WTC11 (cell line): Measurements from ENCODE around the gene ZBTB20. TPM values are rescaled to one million over a fixed set of nuclear protein-coding genes. Genes with fewer than 3 reads are reported as not detected.

Experiments used
- ATAC-seq: fragments of 200-7000 bp; cut with Tn5 transposase; 2 replicates; pipeline ENCODE4 v1.10.0; 2021; ENCODE audit warnings: mild to moderate bottlenecking, moderate library complexity
- CTCF ChIA-PET: fragments of 300-600 bp; sonication (Branson Sonifier 250); formaldehyde crosslinking; loops from one replicate; lab custom pipeline; 2021; ENCODE audit warnings: antibody characterized with exemption; lab: Charles Lee
- POLR2A ChIA-PET: fragments of 350-600 bp; sonication (Branson Sonifier 250); formaldehyde crosslinking; loops from one replicate; lab custom pipeline; 2021; ENCODE audit warnings: antibody characterized with exemption; lab: Charles Lee
- DNase-seq: peaks from one replicate; pipeline ENCODE4 v3.0.0; 2021; ENCODE audit warnings: low spot score
- H3K27ac Mint-ChIP-seq: 2 replicates; pipeline ENCODE4 v1.8.0; 2021; ENCODE audit warnings: mixed read lengths
- H3K27me3 Mint-ChIP-seq: 2 replicates; pipeline ENCODE4 v1.8.0; 2021; ENCODE audit warnings: low read depth, mild to moderate bottlenecking, moderate library complexity, mixed read lengths
- H3K36me3 Mint-ChIP-seq: 2 replicates; pipeline ENCODE4 v1.8.0; 2021; ENCODE audit warnings: mixed read lengths
- H3K4me1 Mint-ChIP-seq: 2 replicates; pipeline ENCODE4 v1.8.0; 2022; ENCODE audit warnings: mixed read lengths
- H3K4me3 Mint-ChIP-seq: 2 replicates; pipeline ENCODE4 v1.8.0; 2021; ENCODE audit warnings: mild to moderate bottlenecking, moderate library complexity, mixed read lengths
- H3K9me3 Mint-ChIP-seq: 2 replicates; pipeline ENCODE4 v1.8.0; 2021; ENCODE audit warnings: mixed read lengths
- AR ChIP-seq: fragments of 250-450 bp; sonication (Bioruptor Pico); IDR thresholded peaks from 2 replicates; pipeline ENCODE4 v1.9.0; 2021; ENCODE audit warnings: mild to moderate bottlenecking
- ELF4 ChIP-seq: sonication (generic); formaldehyde crosslinking; IDR thresholded peaks from 2 replicates; pipeline ENCODE4 v1.8.1; 2022; ENCODE audit warnings: low read depth, mild to moderate bottlenecking, moderate library complexity, missing genetic modification reagents
- FOXP1 ChIP-seq: sonication (generic); formaldehyde crosslinking; IDR thresholded peaks from 2 replicates; pipeline ENCODE4 v1.8.0; 2022; ENCODE audit warnings: missing genetic modification reagents, mild to moderate bottlenecking, moderate library complexity, borderline replicate concordance
- MYBL2 ChIP-seq: sonication (generic); formaldehyde crosslinking; IDR thresholded peaks from 2 replicates; pipeline ENCODE4 v1.8.1; 2023; ENCODE audit warnings: mild to moderate bottlenecking, moderate library complexity, missing genetic modification reagents
- NFYB ChIP-seq: sonication (generic); formaldehyde crosslinking; conservative IDR thresholded peaks from 2 replicates; pipeline ENCODE4 v1.8.0; 2022; ENCODE audit warnings: low read depth, missing genetic modification reagents
- TEAD1 ChIP-seq: sonication (generic); formaldehyde crosslinking; IDR thresholded peaks from 2 replicates; pipeline ENCODE4 v1.8.0; 2022; ENCODE audit warnings: mild to moderate bottlenecking, missing genetic modification reagents
- ZNF121 ChIP-seq: sonication (generic); formaldehyde crosslinking; IDR thresholded peaks from 2 replicates; pipeline ENCODE4 v1.8.0; 2023; ENCODE audit warnings: missing genetic modification reagents
- ZNF263 ChIP-seq: sonication (generic); formaldehyde crosslinking; IDR thresholded peaks from 2 replicates; pipeline ENCODE4 v1.8.1; 2022; ENCODE audit warnings: low read depth, mild to moderate bottlenecking, moderate library complexity, missing genetic modification reagents
- ZNF423 ChIP-seq: fragments of 250-450 bp; sonication (Bioruptor Pico); IDR thresholded peaks from 2 replicates; pipeline ENCODE4 v2.1.2; 2022; ENCODE audit warnings: mild to moderate bottlenecking, moderate library complexity
- total RNA-seq: library from RNA; stranded (reverse); gene quantifications from 3 replicates; pipeline ENCODE4 v1.2.3, GENCODE V29; 2021
- TF ChIP-seq, protein P1 (sequence below): sonication (generic); formaldehyde crosslinking; IDR thresholded peaks from 2 replicates; pipeline ENCODE4 v1.8.1; 2023; ENCODE audit warnings: mild to moderate bottlenecking, missing genetic modification reagents, moderate library complexity
- TF ChIP-seq, protein P2 (sequence below): sonication (generic); formaldehyde crosslinking; IDR thresholded peaks from 2 replicates; pipeline ENCODE4 v1.8.1; 2022; ENCODE audit warnings: mild to moderate bottlenecking, missing genetic modification reagents, moderate library complexity, borderline replicate concordance
- TF ChIP-seq, protein P3 (sequence below): sonication (generic); formaldehyde crosslinking; IDR thresholded peaks from 2 replicates; pipeline ENCODE4 v1.8.0; 2022; ENCODE audit warnings: missing genetic modification reagents
- TF ChIP-seq, protein P4 (sequence below): sonication (generic); formaldehyde crosslinking; IDR thresholded peaks from 2 replicates; pipeline ENCODE4 v1.8.0; 2022; ENCODE audit warnings: mild to moderate bottlenecking, missing genetic modification reagents

The ZBTB20 gene
- total RNA-seq, 1 experiment from 2014 or later = 1.5 TPM

DNA sequence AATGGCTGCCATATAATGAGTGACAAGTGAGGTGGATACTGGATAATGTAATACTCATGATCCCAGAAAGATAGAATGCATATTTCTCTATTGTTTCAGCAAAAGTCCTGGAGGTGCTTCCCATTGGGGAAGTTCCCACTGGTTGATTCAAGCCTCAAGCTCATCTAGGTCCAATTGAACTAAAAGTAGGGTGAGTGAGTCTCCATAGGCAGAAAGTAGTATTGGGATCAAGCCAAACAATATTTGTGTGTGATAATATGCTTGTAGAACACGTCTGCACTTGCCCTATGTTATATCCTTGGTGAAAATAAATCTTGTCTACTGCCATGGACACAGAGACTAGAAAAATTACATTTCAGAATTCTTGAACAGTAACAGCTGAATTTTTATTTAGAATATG is 14.8 kb upstream of the ZBTB20 start:
- Mint-ChIP-seq H3K36me3 (peaks cover 21% of the 10 kb centered on the region), H3K9me3 (peaks cover 23% of the 10 kb centered on the region), H3K4me1 (peaks cover 10% of the 10 kb centered on the region), H3K27me3 (no peaks in the 10 kb centered on the region), H3K27ac (no peak overlapping the region), H3K4me3 (no peak overlapping the region)
- DNase-seq (no peak), ATAC-seq (no peak)
- TF ChIP-seq, protein P1, sequence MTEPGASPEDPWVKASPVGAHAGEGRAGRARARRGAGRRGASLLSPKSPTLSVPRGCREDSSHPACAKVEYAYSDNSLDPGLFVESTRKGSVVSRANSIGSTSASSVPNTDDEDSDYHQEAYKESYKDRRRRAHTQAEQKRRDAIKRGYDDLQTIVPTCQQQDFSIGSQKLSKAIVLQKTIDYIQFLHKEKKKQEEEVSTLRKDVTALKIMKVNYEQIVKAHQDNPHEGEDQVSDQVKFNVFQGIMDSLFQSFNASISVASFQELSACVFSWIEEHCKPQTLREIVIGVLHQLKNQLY (CRISPR knock-in tag) = no peak
- TF ChIP-seq AR (CRISPR knock-in tag) (no peak), ZNF121 (CRISPR knock-in tag) (no peak), NFYB (CRISPR knock-in tag) (no peak), FOXP1 (no peak), ZNF423 (CRISPR knock-in tag) (no peak), TEAD1 (CRISPR knock-in tag) (no peak)
- POLR2A ChIA-PET = no interaction called here
- CTCF ChIA-PET = no interaction called here

- no peak for ATAC-seq
- ChIA-PET CTCF (no interaction called here), POLR2A (no interaction called here)
- H3K27ac Mint-ChIP-seq = no peak overlapping the region
- no peaks in the 10 kb centered on the region for H3K27me3 Mint-ChIP-seq
- TF ChIP-seq MYBL2 (CRISPR knock-in tag) = no peak
- TF ChIP-seq, protein P2, sequence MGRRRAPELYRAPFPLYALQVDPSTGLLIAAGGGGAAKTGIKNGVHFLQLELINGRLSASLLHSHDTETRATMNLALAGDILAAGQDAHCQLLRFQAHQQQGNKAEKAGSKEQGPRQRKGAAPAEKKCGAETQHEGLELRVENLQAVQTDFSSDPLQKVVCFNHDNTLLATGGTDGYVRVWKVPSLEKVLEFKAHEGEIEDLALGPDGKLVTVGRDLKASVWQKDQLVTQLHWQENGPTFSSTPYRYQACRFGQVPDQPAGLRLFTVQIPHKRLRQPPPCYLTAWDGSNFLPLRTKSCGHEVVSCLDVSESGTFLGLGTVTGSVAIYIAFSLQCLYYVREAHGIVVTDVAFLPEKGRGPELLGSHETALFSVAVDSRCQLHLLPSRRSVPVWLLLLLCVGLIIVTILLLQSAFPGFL = no peak
- TF ChIP-seq AR (CRISPR knock-in tag) = no peak
- TF ChIP-seq, protein P3, sequence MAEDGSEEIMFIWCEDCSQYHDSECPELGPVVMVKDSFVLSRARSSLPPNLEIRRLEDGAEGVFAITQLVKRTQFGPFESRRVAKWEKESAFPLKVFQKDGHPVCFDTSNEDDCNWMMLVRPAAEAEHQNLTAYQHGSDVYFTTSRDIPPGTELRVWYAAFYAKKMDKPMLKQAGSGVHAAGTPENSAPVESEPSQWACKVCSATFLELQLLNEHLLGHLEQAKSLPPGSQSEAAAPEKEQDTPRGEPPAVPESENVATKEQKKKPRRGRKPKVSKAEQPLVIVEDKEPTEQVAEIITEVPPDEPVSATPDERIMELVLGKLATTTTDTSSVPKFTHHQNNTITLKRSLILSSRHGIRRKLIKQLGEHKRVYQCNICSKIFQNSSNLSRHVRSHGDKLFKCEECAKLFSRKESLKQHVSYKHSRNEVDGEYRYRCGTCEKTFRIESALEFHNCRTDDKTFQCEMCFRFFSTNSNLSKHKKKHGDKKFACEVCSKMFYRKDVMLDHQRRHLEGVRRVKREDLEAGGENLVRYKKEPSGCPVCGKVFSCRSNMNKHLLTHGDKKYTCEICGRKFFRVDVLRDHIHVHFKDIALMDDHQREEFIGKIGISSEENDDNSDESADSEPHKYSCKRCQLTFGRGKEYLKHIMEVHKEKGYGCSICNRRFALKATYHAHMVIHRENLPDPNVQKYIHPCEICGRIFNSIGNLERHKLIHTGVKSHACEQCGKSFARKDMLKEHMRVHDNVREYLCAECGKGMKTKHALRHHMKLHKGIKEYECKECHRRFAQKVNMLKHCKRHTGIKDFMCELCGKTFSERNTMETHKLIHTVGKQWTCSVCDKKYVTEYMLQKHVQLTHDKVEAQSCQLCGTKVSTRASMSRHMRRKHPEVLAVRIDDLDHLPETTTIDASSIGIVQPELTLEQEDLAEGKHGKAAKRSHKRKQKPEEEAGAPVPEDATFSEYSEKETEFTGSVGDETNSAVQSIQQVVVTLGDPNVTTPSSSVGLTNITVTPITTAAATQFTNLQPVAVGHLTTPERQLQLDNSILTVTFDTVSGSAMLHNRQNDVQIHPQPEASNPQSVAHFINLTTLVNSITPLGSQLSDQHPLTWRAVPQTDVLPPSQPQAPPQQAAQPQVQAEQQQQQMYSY (CRISPR knock-in tag) = no peak
- no peak for TF ChIP-seq ELF4 (CRISPR knock-in tag)
- TF ChIP-seq ZNF263 (CRISPR knock-in tag) = no peak
- TF ChIP-seq, protein P4, sequence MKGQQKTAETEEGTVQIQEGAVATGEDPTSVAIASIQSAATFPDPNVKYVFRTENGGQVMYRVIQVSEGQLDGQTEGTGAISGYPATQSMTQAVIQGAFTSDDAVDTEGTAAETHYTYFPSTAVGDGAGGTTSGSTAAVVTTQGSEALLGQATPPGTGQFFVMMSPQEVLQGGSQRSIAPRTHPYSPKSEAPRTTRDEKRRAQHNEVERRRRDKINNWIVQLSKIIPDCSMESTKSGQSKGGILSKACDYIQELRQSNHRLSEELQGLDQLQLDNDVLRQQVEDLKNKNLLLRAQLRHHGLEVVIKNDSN (CRISPR knock-in tag) = no peak
- TF ChIP-seq, all 79 proteins: peak for 0
- Mint-ChIP-seq H3K36me3 (peaks cover 21% of the 10 kb centered on the region), H3K9me3 (peaks cover 24% of the 10 kb centered on the region), H3K4me3 (no peak overlapping the region), H3K4me1 (peaks cover 16% of the 10 kb centered on the region)
- no peak for DNase-seq
Observed at GRCh38 chr3:115161168-115161834, 14.2 kb upstream of the ZBTB20 start.
